Stimulated activated naive CD8-positive, alpha-beta T cell treated with anti-CD3 and anti-CD28 coated beads, Interleukin-15, amount 100 ng/mL, for 72 hours (primary cell): Measurements from ENCODE around the gene NAE1.
"Not testable (repeated sequence)": the region's sequence is repeated elsewhere in the genome, so short reads cannot be mapped to it uniquely, and the experiment has no call there.

Experiments
- ATAC-seq: fragments of 150-1000 bp; cut with Tn5 transposase; 2 replicates; pipeline ENCODE4 v1.10.0; 2021; ENCODE audit warnings: mild to moderate bottlenecking, moderate library complexity
- DNase-seq, 2 donors: peaks; one replicate each; pipeline ENCODE4 v3.0.0; 2021 to 2022
- H3K27ac Mint-ChIP-seq, 2 donors: one replicate each; pipeline ENCODE4 v1.8.0; 2022; ENCODE audit warnings: mild to moderate bottlenecking in 2 of 2, mixed read lengths in 2 of 2, moderate library complexity in 2 of 2
- H3K27me3 Mint-ChIP-seq: one replicate; pipeline ENCODE4 v1.8.0; 2022; ENCODE audit warnings: mixed read lengths
- H3K4me1 Mint-ChIP-seq: one replicate; pipeline ENCODE4 v1.8.0; 2022; ENCODE audit warnings: mild to moderate bottlenecking, mixed read lengths
- H3K4me3 Mint-ChIP-seq, 2 donors: one replicate each; pipeline ENCODE4 v1.8.0; 2022; ENCODE audit warnings: mild to moderate bottlenecking in 2 of 2, mixed read lengths in 2 of 2, moderate library complexity in 1 of 2
- H3K9me3 Mint-ChIP-seq, 2 donors: one replicate each; pipeline ENCODE4 v1.8.0; 2022; ENCODE audit warnings: mixed read lengths in 2 of 2

Gene NAE1

DNA sequence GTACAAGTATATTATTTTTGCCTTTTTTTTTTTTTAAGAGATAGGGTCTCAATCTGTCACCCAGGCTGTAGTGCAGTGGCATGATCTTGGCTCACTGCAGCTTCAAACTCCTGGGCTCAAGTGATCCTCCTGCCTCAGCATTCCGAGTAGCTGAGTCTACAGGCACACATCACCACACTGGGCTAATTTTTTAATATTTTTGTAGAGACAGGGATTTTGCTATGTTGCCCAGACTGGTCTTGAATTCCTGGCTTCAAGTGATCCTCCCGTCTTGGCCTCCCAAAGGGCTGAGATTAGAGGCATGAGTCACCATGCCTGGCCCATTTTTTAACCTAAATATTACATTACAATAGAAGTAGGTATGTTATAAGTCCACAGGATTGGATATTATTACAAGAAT, 32.6 kb downstream of the NAE1 start:
- Mint-ChIP-seq H3K4me1 (no peaks in the 10 kb centered on the region), H3K27ac (no peak overlapping the region), H3K27me3 (no peaks in the 10 kb centered on the region), H3K9me3 (no peaks in the 10 kb centered on the region), H3K4me3 (no peak overlapping the region)
- DNase-seq = no peak
- no peak for ATAC-seq

- not testable (repeated sequence) for ATAC-seq, DNase-seq, H3K4me3 Mint-ChIP-seq, H3K9me3 Mint-ChIP-seq, H3K27me3 Mint-ChIP-seq, H3K27ac Mint-ChIP-seq, H3K4me1 Mint-ChIP-seq
Observed at GRCh38 chr16:66793984-66794383, 36.8 kb downstream of the NAE1 start.

DNA sequence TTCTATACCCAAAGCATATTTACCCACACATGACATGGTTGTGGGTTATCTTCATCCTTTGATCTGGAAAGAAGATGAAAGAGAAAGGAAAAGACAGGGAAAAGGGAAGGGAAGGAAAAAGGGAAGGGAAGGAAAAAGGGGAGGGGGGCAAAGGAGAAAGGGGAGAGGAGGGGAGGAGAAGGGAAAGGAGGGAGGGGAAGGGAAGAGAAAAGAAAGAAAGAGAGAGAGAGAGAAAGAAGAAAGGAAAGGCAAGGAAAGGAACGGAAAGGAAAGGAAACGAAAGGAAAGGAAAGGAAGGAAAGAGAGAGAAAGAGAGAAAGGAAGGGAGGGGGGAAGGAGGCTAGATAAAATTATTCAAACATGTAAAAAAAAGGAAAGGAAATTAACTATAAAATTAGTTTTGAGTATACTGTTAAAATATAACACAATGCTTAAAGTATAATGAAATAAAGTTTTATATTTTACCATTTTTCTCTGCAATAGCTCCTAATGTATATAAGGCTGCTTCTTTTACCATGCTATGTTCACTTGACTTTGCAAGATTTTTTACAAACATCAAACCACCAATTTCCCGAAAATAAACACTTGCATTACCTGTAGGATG, 40.5 kb downstream of the NAE1 start:
- Mint-ChIP-seq H3K9me3 (no peaks in the 10 kb centered on the region), H3K27me3 (no peaks in the 10 kb centered on the region), H3K4me1 (no peaks in the 10 kb centered on the region), H3K4me3 (no peak overlapping the region), H3K27ac (no peak overlapping the region)
- ATAC-seq (no peak), DNase-seq (no peak)

DNA sequence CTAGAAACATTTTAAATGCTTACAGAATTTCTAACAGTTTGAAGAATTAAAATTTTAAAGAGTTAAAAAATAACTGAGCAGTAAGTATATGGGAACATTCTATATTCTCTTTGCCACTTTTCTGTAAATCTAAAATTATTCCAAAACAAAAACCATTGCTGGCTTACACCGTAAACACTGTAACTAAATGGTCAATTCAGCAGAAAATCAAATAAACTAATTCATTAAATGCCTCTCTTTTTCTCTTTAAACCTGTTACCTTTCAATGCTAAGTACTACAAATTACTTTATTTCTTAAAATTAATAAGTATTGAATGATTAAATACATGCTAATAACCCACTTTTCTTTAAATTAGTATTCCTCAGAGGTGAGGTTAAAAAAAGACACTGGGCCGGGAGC, 43.3 kb downstream of the NAE1 start:
- ATAC-seq = no peak
- H3K27me3 Mint-ChIP-seq = no peaks in the 10 kb centered on the region

GRCh38 chr16:66786551-66786950, 44.2 kb downstream of the NAE1 start:
- DNase-seq (no peak), ATAC-seq (no peak)
- H3K9me3 Mint-ChIP-seq = no peaks in the 10 kb centered on the region
- H3K4me1 Mint-ChIP-seq = no peaks in the 10 kb centered on the region
- H3K4me3 Mint-ChIP-seq = no peak overlapping the region
- H3K27ac Mint-ChIP-seq = no peak overlapping the region
- no peaks in the 10 kb centered on the region for H3K27me3 Mint-ChIP-seq

More for the DNA sequence above, 43.3 kb downstream of the NAE1 start:
- no peak overlapping the region for H3K27ac Mint-ChIP-seq
- H3K9me3 Mint-ChIP-seq = no peaks in the 10 kb centered on the region
- DNase-seq = no peak
- no peaks in the 10 kb centered on the region for H3K4me1 Mint-ChIP-seq
- no peak overlapping the region for H3K4me3 Mint-ChIP-seq

DNA sequence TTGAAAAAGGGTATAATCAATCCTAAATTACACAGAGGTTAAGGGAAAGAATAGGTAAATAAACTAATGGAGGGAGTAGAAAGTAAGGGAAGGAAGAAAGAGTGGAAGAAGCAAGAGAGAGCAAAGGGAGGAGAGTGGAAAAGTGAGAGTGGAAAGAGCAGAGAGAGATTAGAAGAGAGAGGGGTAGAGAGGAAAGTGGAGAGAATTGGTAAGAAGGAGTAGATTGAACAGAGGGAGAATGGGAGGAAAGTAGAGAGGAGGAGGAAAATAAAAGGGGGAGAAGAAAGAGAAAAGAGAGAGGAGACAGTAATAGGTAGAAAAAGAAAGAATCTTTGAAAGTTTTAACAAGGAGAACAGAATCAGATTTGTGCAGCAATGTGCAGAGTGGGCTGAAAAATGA, 54.3 kb downstream of the NAE1 start:
- no peak for DNase-seq
- H3K4me3 Mint-ChIP-seq = no peak overlapping the region
- H3K9me3 Mint-ChIP-seq = no peaks in the 10 kb centered on the region
- ATAC-seq = no peak
- no peaks in the 10 kb centered on the region for H3K27me3 Mint-ChIP-seq
- no peak overlapping the region for H3K27ac Mint-ChIP-seq
- no peaks in the 10 kb centered on the region for H3K4me1 Mint-ChIP-seq

DNA sequence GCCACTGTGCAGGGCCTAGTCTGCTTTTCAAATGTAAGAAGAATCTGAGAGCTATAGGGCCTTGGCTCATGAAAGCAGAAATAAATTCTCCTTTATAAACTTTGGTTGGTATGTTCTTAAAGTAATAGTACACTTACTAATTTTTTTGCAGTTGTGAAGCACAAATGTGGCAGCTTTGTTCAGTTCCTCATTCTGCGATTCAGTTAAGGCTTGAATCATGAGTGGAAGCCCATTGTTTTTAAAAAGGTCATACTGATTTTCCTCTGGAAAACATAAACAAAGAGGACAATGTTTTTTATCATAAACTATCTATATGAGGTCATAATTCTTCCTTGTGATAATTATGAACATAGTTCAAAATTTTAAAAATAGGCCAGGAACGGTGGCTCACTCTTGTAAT, 55.8 kb downstream of the NAE1 start:
- DNase-seq = no peak
- Mint-ChIP-seq H3K27me3 (no peaks in the 10 kb centered on the region), H3K9me3 (no peaks in the 10 kb centered on the region), H3K4me3 (no peak overlapping the region), H3K4me1 (no peaks in the 10 kb centered on the region), H3K27ac (no peak overlapping the region)
- no peak for ATAC-seq

GRCh38 chr16:66758086-66758485, 72.7 kb downstream of the NAE1 start:
- no peak for ATAC-seq
- H3K4me1 Mint-ChIP-seq = no peaks in the 10 kb centered on the region
- H3K27ac Mint-ChIP-seq = no peak overlapping the region
- no peak for DNase-seq
- H3K9me3 Mint-ChIP-seq = no peaks in the 10 kb centered on the region
- no peak overlapping the region for H3K4me3 Mint-ChIP-seq
- peaks cover 5% of the 10 kb centered on the region for H3K27me3 Mint-ChIP-seq

DNA sequence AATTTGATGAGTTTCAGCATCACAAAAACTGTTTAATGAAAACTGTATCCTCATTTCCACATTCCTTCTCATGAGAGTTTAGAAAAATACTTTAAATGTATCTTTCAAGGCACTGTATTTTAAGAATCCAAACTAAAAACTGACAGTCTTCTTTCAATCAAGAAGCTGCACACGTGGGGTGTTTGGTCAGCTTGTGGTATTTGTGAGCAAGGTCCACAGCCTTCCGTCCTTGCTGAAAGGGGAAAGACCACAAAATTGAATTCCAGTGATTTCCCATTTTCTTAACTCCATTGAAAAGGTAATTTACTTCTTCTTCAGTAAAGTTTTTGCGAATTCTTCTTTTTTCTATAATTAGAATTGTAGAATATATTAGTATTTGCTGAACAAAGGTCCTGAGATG, 76.0 kb downstream of the NAE1 start:
- ATAC-seq (no peak), DNase-seq (no peak)
- Mint-ChIP-seq H3K27me3 (peaks cover 18% of the 10 kb centered on the region), H3K4me3 (no peak overlapping the region), H3K9me3 (no peaks in the 10 kb centered on the region), H3K27ac (no peak overlapping the region), H3K4me1 (peaks cover 20% of the 10 kb centered on the region)

DNA sequence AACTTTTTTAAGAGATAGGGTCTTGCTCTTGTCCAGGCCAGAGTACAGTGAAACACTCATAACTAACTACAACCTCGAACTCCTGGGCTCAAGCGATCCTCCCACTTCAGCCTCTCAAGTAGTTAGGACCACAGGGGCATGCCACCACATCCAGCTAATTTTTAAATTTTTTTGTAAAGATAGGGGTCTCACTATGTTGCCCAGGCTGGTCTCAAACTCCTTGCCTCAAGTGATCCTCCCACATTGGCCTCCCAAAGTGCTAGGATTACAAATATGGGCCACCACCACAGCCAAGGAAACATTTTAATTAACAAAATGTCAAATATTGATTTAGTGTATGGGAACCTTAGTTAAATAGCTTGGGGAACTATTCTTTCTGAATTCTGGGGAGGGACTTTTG, 76.6 kb downstream of the NAE1 start:
- H3K9me3 Mint-ChIP-seq = no peaks in the 10 kb centered on the region
- no peak for ATAC-seq
- DNase-seq = no peak
- no peak overlapping the region for H3K4me3 Mint-ChIP-seq
- H3K27me3 Mint-ChIP-seq = peaks cover 18% of the 10 kb centered on the region
- H3K4me1 Mint-ChIP-seq = peaks cover 26% of the 10 kb centered on the region
- H3K27ac Mint-ChIP-seq = no peak overlapping the region

DNA sequence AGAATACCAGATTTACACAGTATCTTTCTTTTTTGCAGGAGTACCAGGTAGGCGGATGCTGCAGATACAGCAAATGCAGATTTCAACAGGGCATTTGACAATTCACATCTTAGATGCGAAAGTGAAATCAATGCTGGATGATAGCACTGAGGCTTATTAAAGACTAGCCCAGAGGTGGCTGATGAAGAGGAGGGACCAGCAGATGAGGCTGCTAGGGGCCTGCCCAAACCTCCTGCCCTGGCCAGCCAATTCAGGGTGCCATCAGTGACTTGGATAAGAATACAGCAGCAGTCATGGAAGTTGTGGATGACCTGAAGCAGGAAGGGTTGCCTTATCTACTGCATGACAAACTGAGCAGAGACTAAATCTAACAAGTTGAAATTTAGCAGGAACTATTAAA, 77.8 kb downstream of the NAE1 start:
- Mint-ChIP-seq H3K27ac (no peak overlapping the region), H3K4me3 (no peak overlapping the region), H3K4me1 (peaks cover 36% of the 10 kb centered on the region), H3K27me3 (peaks cover 18% of the 10 kb centered on the region), H3K9me3 (no peaks in the 10 kb centered on the region)
- DNase-seq (no peak), ATAC-seq (no peak)
